Trophoblast cell (in vitro differentiated cells and primary cell): Measurements from ENCODE around the gene CACNA2D4.

Source experiments
- DNase-seq, 2 donors: peaks; one replicate each; pipeline ENCODE4 v3.0.0-alpha.2; 2016
- H2AFZ ChIP-seq: 2 replicates; pipeline ENCODE4 v1.6.1; 2013; ENCODE audit warnings: low read length, moderate library complexity, mild to moderate bottlenecking; ENCODE audit not compliant: insufficient read depth, poor library complexity
- H2AK5ac ChIP-seq: 2 replicates; pipeline ENCODE4 v1.6.1; 2013; ENCODE audit warnings: mild to moderate bottlenecking, low read length
- H2BK120ac ChIP-seq: 2 replicates; pipeline ENCODE4 v1.6.1; 2013; ENCODE audit warnings: low read length, mild to moderate bottlenecking, moderate library complexity; ENCODE audit not compliant: insufficient read depth, poor library complexity
- H2BK12ac ChIP-seq: 2 replicates; pipeline ENCODE4 v1.6.1; 2013; ENCODE audit warnings: mild to moderate bottlenecking, low read length, moderate library complexity
- H2BK5ac ChIP-seq: 2 replicates; pipeline ENCODE4 v1.6.1; 2013; ENCODE audit warnings: low read length, low read depth, moderate library complexity, mild to moderate bottlenecking; ENCODE audit not compliant: poor library complexity
- H3K14ac ChIP-seq: 2 replicates; pipeline ENCODE4 v1.6.1; 2013; ENCODE audit warnings: mild to moderate bottlenecking, low read length
- H3K18ac ChIP-seq: 2 replicates; pipeline ENCODE4 v1.6.1; 2013; ENCODE audit warnings: mild to moderate bottlenecking, low read length
- H3K23ac ChIP-seq: 2 replicates; pipeline ENCODE4 v1.6.1; 2013; ENCODE audit warnings: low read length
- H3K27ac ChIP-seq: 2 replicates; pipeline ENCODE4 v1.5.1; 2013; ENCODE audit warnings: low read depth, mild to moderate bottlenecking, inconsistent platforms, low read length, moderate library complexity
- H3K27me3 ChIP-seq: 2 replicates; pipeline ENCODE4 v1.6.1; 2013; ENCODE audit warnings: inconsistent platforms, mild to moderate bottlenecking, low read length, moderate library complexity; ENCODE audit not compliant: insufficient read depth
- H3K36me3 ChIP-seq, 2 experiments: 1 replicate in 1 of 2; 2 replicates in 1 of 2; pipeline ENCODE4 v1.6.1; 2013; ENCODE audit warnings: low read length in 2 of 2, mild to moderate bottlenecking in 2 of 2, moderate library complexity in 1 of 2; ENCODE audit not compliant: insufficient read depth in 2 of 2, control insufficient read depth in 1 of 2
- H3K4ac ChIP-seq: 2 replicates; pipeline ENCODE4 v1.6.1; 2013; ENCODE audit warnings: low read depth, mild to moderate bottlenecking, low read length, moderate library complexity
- H3K4me1 ChIP-seq, 2 experiments: 1 replicate in 1 of 2; 2 replicates in 1 of 2; pipeline ENCODE4 v1.6.1; 2013; ENCODE audit warnings: low read length in 2 of 2, mild to moderate bottlenecking in 2 of 2, moderate library complexity in 1 of 2; ENCODE audit not compliant: insufficient read depth in 2 of 2, control insufficient read depth in 1 of 2
- H3K4me2 ChIP-seq: 2 replicates; pipeline ENCODE4 v1.6.1; 2013; ENCODE audit warnings: inconsistent platforms, mild to moderate bottlenecking, low read length, moderate library complexity
- H3K4me3 ChIP-seq: 2 replicates; pipeline ENCODE4 v1.5.1; 2013; ENCODE audit warnings: mild to moderate bottlenecking, low read depth, low read length, inconsistent platforms
- H3K79me1 ChIP-seq: one replicate; pipeline ENCODE4 v1.6.1; 2013; ENCODE audit warnings: low read length
- H3K79me2 ChIP-seq: 2 replicates; pipeline ENCODE4 v1.6.1; 2013; ENCODE audit warnings: low read length, mild to moderate bottlenecking; ENCODE audit not compliant: control insufficient read depth, insufficient read depth, poor library complexity
- H3K9ac ChIP-seq: 2 replicates; pipeline ENCODE4 v1.6.1; 2013; ENCODE audit warnings: mild to moderate bottlenecking, low read length
- H3K9me3 ChIP-seq: 2 replicates; pipeline ENCODE4 v1.6.1; 2013; ENCODE audit warnings: low read depth, mild to moderate bottlenecking, control low read depth, inconsistent platforms, low read length; ENCODE audit not compliant: insufficient read depth
- H4K12ac ChIP-seq: 2 replicates; pipeline ENCODE4 v1.6.1; 2013; ENCODE audit warnings: low read depth, mild to moderate bottlenecking, low read length, moderate library complexity
- H4K8ac ChIP-seq: 2 replicates; pipeline ENCODE4 v1.6.1; 2013; ENCODE audit warnings: low read depth, mild to moderate bottlenecking, low read length, moderate library complexity
- H4K91ac ChIP-seq: one replicate; pipeline ENCODE4 v1.6.1; 2013; ENCODE audit warnings: low read depth, mild to moderate bottlenecking, low read length, moderate library complexity
- WGBS: extraction: QIAGEN DNeasy Blood & Tissue Kit; methylation state at CpG from one replicate; pipeline ENCODE4 v1.1.7; 2013; ENCODE audit warnings: missing lambda C conversion rate; ENCODE audit not compliant: insufficient read length, insufficient coverage; ENCODE audit errors: extremely low coverage; 5-methylcytosine and 5-hydroxymethylcytosine counted together

CACNA2D4 gene

DNA sequence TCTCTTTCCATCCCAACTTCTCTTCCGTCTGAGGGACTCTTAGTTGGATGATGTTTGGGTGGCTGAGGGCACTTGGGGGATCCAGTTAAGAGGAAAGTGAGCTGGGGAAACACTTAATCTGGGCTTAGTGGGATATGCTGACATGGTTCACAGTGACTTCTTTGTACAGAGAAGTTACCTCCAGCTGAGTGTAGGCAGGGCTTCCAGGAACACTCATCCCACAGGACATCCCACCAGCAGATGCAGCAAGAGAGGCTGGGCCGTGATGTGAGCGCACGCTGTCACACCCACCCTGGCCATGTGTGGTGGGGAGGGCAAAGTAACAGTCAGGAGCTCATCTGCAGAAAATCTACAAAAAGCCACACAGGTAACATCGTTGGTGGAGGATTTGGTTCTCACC lies 832 bp upstream of the CACNA2D4 start:
- no peaks in the 10 kb centered on the region for H3K4me1 ChIP-seq
- DNase-seq, result no peak
- H4K91ac ChIP-seq, result no peak overlapping the region
- no CpG with 5 or more reads among the region's 5 CpGs for WGBS
- H3K23ac ChIP-seq, result no peak overlapping the region
- H3K9me3 ChIP-seq, result no peaks in the 10 kb centered on the region
- H3K9ac ChIP-seq, result no peak overlapping the region
- H3K36me3 ChIP-seq, result no peaks in the 10 kb centered on the region
- H2BK120ac ChIP-seq, result no peak overlapping the region
- H3K79me1 ChIP-seq, result no peaks in the 10 kb centered on the region
- no peak overlapping the region for H3K4ac ChIP-seq
- no peak overlapping the region for H4K12ac ChIP-seq
- H2BK5ac ChIP-seq, result no peak overlapping the region
- no peak overlapping the region for H3K27ac ChIP-seq
- H3K79me2 ChIP-seq, result no peaks in the 10 kb centered on the region
- H2AK5ac ChIP-seq, result no peak overlapping the region
- H3K18ac ChIP-seq, result no peak overlapping the region
- H2BK12ac ChIP-seq, result no peak overlapping the region
- H4K8ac ChIP-seq, result no peak overlapping the region
- H2AFZ ChIP-seq, result no peak overlapping the region
- no peak overlapping the region for H3K4me2 ChIP-seq
- no peak overlapping the region for H3K4me3 ChIP-seq
- H3K14ac ChIP-seq, result no peak overlapping the region
- no peaks in the 10 kb centered on the region for H3K27me3 ChIP-seq

DNA sequence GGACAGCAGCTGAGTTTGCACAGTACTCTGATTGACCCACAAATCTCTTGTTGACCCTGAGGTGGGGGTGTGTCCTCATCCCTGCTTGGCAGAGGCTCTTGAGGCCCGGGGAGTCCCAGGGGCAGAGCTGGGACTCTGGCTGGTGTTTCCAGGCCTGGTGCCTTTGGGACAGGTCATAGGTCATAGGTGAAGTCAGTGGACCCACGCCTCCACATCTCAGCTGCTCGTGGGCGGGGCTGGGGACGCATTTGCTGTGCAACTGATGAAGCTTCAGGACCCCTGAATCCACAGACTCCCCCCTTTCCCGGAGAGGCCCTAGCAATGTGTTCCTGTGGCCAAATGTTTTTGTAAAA lies 408 bp upstream of the CACNA2D4 start:
- no peaks in the 10 kb centered on the region for H3K9me3 ChIP-seq
- no peaks in the 10 kb centered on the region for H3K79me1 ChIP-seq
- H3K36me3 ChIP-seq, result no peaks in the 10 kb centered on the region
- H3K4me2 ChIP-seq, result no peak overlapping the region
- H3K18ac ChIP-seq, result no peak overlapping the region
- no peak overlapping the region for H3K23ac ChIP-seq
- H3K4ac ChIP-seq, result no peak overlapping the region
- H2BK12ac ChIP-seq, result no peak overlapping the region
- no peak overlapping the region for H3K4me3 ChIP-seq
- no peak overlapping the region for H2AFZ ChIP-seq
- no peak overlapping the region for H4K91ac ChIP-seq
- no peak overlapping the region for H3K14ac ChIP-seq
- no peaks in the 10 kb centered on the region for H3K4me1 ChIP-seq
- H2AK5ac ChIP-seq, result no peak overlapping the region
- no peak overlapping the region for H2BK120ac ChIP-seq
- no peak overlapping the region for H4K8ac ChIP-seq
- no peak overlapping the region for H3K27ac ChIP-seq
- H3K9ac ChIP-seq, result no peak overlapping the region
- H2BK5ac ChIP-seq, result no peak overlapping the region
- DNase-seq, result no peak
- no peaks in the 10 kb centered on the region for H3K79me2 ChIP-seq
- WGBS, result no CpG with 5 or more reads among the region's 6 CpGs
- no peak overlapping the region for H4K12ac ChIP-seq
- no peaks in the 10 kb centered on the region for H3K27me3 ChIP-seq

DNA sequence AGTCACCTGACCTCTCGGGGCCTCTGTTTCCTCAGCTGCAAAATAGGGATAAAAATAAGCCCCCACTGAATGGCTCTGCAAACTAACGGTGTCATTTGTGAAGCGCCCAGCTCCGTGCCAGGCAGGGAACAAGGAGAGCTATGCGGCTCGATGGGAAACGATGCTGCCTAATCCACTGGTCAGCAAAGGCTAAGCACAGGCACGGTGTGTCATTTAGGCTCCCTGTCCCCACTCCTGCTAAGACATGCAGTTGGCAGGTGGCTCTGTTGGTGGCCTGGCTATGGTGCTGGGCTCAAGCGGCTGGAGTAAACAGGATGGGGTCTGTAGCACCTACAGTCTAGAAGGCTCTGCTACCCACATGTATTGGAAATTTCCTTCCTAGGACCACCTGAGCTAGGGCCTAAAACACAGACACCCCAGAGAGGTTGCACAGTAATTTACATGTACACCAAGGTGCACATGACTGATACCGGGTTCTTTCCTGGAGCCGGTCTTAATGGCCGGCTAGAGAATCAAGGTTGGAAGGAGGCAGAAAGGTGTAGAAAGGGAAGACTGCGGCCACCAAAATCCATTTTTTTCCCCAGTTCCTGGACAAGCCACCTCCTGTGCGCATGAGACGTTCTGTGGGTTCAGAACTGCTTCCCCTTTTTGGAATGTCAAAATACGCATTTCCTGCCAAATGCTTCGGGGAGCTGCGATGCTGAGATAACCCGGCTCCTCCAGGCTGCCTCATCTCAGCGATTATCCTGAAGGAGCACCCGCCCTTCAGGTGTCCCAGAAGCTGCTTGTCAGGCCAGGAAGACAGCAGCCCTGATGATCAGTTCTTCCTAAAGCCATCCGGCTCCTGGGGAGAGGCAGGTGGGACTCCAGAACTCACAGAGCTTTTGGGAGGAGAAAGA lies 1.0 kb downstream of the CACNA2D4 start:
- H4K8ac ChIP-seq, result no peak overlapping the region
- no peak overlapping the region for H3K4me3 ChIP-seq
- H3K14ac ChIP-seq, result no peak overlapping the region
- no peaks in the 10 kb centered on the region for H3K4me1 ChIP-seq
- H2AK5ac ChIP-seq, result no peak overlapping the region
- H3K79me2 ChIP-seq, result no peaks in the 10 kb centered on the region
- no peak overlapping the region for H2BK5ac ChIP-seq
- no peak overlapping the region for H3K4ac ChIP-seq
- H2BK12ac ChIP-seq, result no peak overlapping the region
- no peaks in the 10 kb centered on the region for H3K27me3 ChIP-seq
- peak in 1 of 2 donors; percentile 7 for DNase-seq
- no peak overlapping the region for H4K12ac ChIP-seq
- H3K4me2 ChIP-seq, result no peak overlapping the region
- no peak overlapping the region for H2BK120ac ChIP-seq
- H3K36me3 ChIP-seq, result no peaks in the 10 kb centered on the region
- H3K18ac ChIP-seq, result no peak overlapping the region
- H3K79me1 ChIP-seq, result no peaks in the 10 kb centered on the region
- no peak overlapping the region for H3K27ac ChIP-seq
- H2AFZ ChIP-seq, result no peak overlapping the region
- H3K23ac ChIP-seq, result no peak overlapping the region
- H3K9ac ChIP-seq, result no peak overlapping the region
- no peaks in the 10 kb centered on the region for H3K9me3 ChIP-seq
- H4K91ac ChIP-seq, result no peak overlapping the region
- WGBS, result no CpG with 5 or more reads among the region's 22 CpGs

DNA sequence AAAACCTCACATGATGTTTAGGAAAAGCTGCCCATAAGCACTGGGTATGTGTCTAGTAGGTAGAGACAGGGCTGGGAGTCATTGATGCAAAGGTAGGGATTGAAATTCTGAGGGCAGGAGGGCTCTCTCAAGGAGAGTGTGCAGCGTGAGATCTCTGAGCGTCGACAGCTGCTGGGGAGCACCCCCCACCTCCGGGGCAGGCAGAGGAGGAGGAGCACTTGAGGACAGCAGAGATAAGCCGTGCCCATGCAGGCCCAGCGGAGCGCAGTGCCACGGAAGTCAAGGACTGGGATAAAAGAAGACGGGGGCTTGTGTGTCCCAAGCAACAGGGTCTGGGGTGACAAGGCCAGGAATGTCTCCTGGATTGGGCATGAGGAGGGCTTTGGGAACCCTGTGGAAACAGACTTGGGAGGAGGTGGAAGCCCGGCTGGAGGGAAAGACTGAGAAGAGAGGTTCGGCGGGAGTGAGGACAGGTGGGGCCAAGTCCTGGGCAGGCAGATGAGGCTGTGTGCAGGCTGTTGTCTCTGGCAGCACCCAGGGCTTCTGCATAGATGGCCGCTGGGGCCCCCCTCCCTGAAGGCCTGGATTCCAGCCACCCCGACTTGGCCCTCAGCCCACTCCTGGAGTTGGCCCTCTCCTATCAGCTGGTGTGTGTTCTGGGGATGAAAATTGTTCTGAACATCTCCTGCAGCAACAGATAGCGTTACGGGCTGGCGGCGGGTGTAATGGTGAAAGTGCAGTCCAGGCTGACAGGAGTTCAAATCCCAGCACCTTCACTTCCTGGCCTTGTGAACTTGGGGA lies 1.9 kb downstream of the CACNA2D4 start:
- Histone ChIP-seq H3K79me1 (no peaks in the 10 kb centered on the region), H3K9me3 (no peaks in the 10 kb centered on the region), H3K27ac (no peak overlapping the region), H2BK5ac (no peak overlapping the region), H3K4me3 (no peak overlapping the region), H3K79me2 (no peaks in the 10 kb centered on the region), H2BK12ac (no peak overlapping the region), H4K91ac (no peak overlapping the region), H3K23ac (no peak overlapping the region), H3K4me1 (no peaks in the 10 kb centered on the region), H3K4me2 (no peak overlapping the region), H2AK5ac (no peak overlapping the region), H3K36me3 (no peaks in the 10 kb centered on the region), H2AFZ (no peak overlapping the region), H3K14ac (no peak overlapping the region), H2BK120ac (no peak overlapping the region), H4K8ac (no peak overlapping the region), H3K18ac (no peak overlapping the region), H3K9ac (no peak overlapping the region), H3K4ac (no peak overlapping the region), H3K27me3 (no peaks in the 10 kb centered on the region), H4K12ac (no peak overlapping the region)
- no CpG with 5 or more reads among the region's 18 CpGs for WGBS
- DNase-seq, result no peak
